Suprapubic skin (tissue), 4 donors: ENCODE data around the gene DAB2. TPM values are rescaled to one million over a fixed set of nuclear protein-coding genes. Genes with fewer than 3 reads are reported as not detected.
A peak's percentile ranks its signal among the peaks of the same experiment; 100 is the strongest.

Experiments
- DNase-seq, 2 donors: peaks; one replicate each; pipeline ENCODE4 v3.0.0-alpha.2; 2019; ENCODE audit warnings: low spot score in 2 of 2
- H3K27ac ChIP-seq: fragments of 200-600 bp; sonication (generic); one replicate; pipeline ENCODE4 v1.5.1; 2019
- H3K27me3 ChIP-seq: fragments of 200-600 bp; sonication (generic); one replicate; pipeline ENCODE4 v1.5.1; 2019
- H3K36me3 ChIP-seq: fragments of 200-600 bp; sonication (generic); one replicate; pipeline ENCODE4 v1.5.1; 2019
- H3K4me1 ChIP-seq: fragments of 200-600 bp; sonication (generic); one replicate; pipeline ENCODE4 v1.5.1; 2019
- H3K4me3 ChIP-seq: fragments of 200-600 bp; sonication (generic); one replicate; pipeline ENCODE4 v1.5.1; 2019; ENCODE audit warnings: mild to moderate bottlenecking
- H3K9me3 ChIP-seq: fragments of 200-600 bp; sonication (generic); one replicate; pipeline ENCODE4 v1.5.1; 2019
- CTCF ChIP-seq, 2 donors: fragments of 200-600 bp in 1 of 2; fragments of 450-650 bp in 1 of 2; sonication (generic) in 1 of 2; IDR thresholded peaks; one replicate each; pipeline ENCODE4 v1.5.1; 2016 to 2019; ENCODE audit warnings: antibody characterized with exemption in 2 of 2, mild to moderate bottlenecking in 1 of 2, moderate library complexity in 1 of 2
- EP300 ChIP-seq: sonication (generic); formaldehyde crosslinking; IDR thresholded peaks from one replicate; pipeline ENCODE4 v1.6.1; 2017; ENCODE audit warnings: antibody characterized with exemption
- POLR2A ChIP-seq, 2 donors: fragments of 450-650 bp; IDR thresholded peaks; one replicate each; pipeline ENCODE4 v1.6.1; 2017; ENCODE audit warnings: antibody characterized with exemption in 2 of 2, mild to moderate bottlenecking in 2 of 2, moderate library complexity in 2 of 2
- POLR2AphosphoS5 ChIP-seq, 3 donors: sonication (generic); formaldehyde crosslinking; IDR thresholded peaks; one replicate each; pipeline ENCODE4 v1.6.1; 2017; ENCODE audit warnings: antibody characterized with exemption in 3 of 3
- WGBS: methylation state at CpG from one replicate; pipeline ENCODE4 v1.1.5; 2018; 5-methylcytosine and 5-hydroxymethylcytosine counted together
- total RNA-seq, 4 donors: library from RNA; depleted of rRNA; stranded (reverse); fragments of >200 nt; gene quantifications; one replicate each; pipeline ENCODE4 v1.1.0, GENCODE V29; 2016

The DAB2 gene
- total RNA-seq, 4 donors from 2014 or later = 7.1 to 30.6 (median 11.7) TPM

- Histone ChIP-seq H3K4me1 (peaks cover 12% of the 10 kb centered on the region), H3K27me3 (no peaks in the 10 kb centered on the region), H3K9me3 (no peaks in the 10 kb centered on the region), H3K27ac (no peak overlapping the region), H3K4me3 (no peak overlapping the region), H3K36me3 (peaks cover 19% of the 10 kb centered on the region)
- TF ChIP-seq CTCF (IDR thresholded peaks at IDR 0.05) (no peak), POLR2AphosphoS5 (IDR thresholded peaks at IDR 0.05) (no peak), POLR2A (IDR thresholded peaks at IDR 0.05) (no peak), EP300 (no peak)
- 78% methylated on average over 2 of the region's 2 CpGs for WGBS
- DNase-seq = no peak
Measured at GRCh38 chr5:39373791-39374190, 51.0 kb downstream of the DAB2 start.

GRCh38 chr5:39371367-39371635 lies 53.5 kb downstream of the DAB2 start:
- 78% methylated on average over 3 of the region's 3 CpGs for whole genome bisulfite sequencing
- peaks cover 10% of the 10 kb centered on the region for H3K36me3 ChIP-seq
- TF ChIP-seq CTCF (IDR thresholded peaks at IDR 0.05) (no peak), POLR2AphosphoS5 (IDR thresholded peaks at IDR 0.05) (no peak), EP300 (no peak), POLR2A (IDR thresholded peaks at IDR 0.05) (no peak)
- no peak overlapping the region for H3K4me3 ChIP-seq
- DNase-seq = no peak
- peaks cover 12% of the 10 kb centered on the region for H3K4me1 ChIP-seq
- H3K27ac ChIP-seq = no peak overlapping the region
- H3K9me3 ChIP-seq = no peaks in the 10 kb centered on the region
- H3K27me3 ChIP-seq = no peaks in the 10 kb centered on the region

- TF ChIP-seq POLR2AphosphoS5 (IDR thresholded peaks at IDR 0.05) (peak in 1 of 3 donors; percentile 30), POLR2A (IDR thresholded peaks at IDR 0.05) (no peak), CTCF (IDR thresholded peaks at IDR 0.05) (no peak)
- Histone ChIP-seq H3K36me3 (peaks cover 9% of the 10 kb centered on the region), H3K27me3 (no peaks in the 10 kb centered on the region), H3K27ac (no peak overlapping the region), H3K9me3 (no peaks in the 10 kb centered on the region), H3K4me3 (no peak overlapping the region), H3K4me1 (peaks cover 12% of the 10 kb centered on the region)
- DNase-seq = no peak
- WGBS = 44% methylated on average over 10 of the region's 10 CpGs
Measured at GRCh38 chr5:39370555-39371366, 54.0 kb downstream of the DAB2 start.

- no peak for DNase-seq
- Histone ChIP-seq H3K36me3 (peaks cover 9% of the 10 kb centered on the region), H3K9me3 (no peaks in the 10 kb centered on the region), H3K27ac (no peak overlapping the region), H3K4me1 (peaks cover 12% of the 10 kb centered on the region), H3K27me3 (no peaks in the 10 kb centered on the region), H3K4me3 (no peak overlapping the region)
- 60% methylated on average over 5 of the region's 5 CpGs for WGBS
- TF ChIP-seq POLR2A (IDR thresholded peaks at IDR 0.05) = no peak
- no peak for TF ChIP-seq CTCF (IDR thresholded peaks at IDR 0.05)
- TF ChIP-seq EP300 = no peak
- no peak for TF ChIP-seq POLR2AphosphoS5 (IDR thresholded peaks at IDR 0.05)
Measured at GRCh38 chr5:39369123-39369815, 55.5 kb downstream of the DAB2 start.

GRCh38 chr5:39368116-39368515 lies 56.7 kb downstream of the DAB2 start:
- TF ChIP-seq POLR2AphosphoS5 (IDR thresholded peaks at IDR 0.05) (no peak), EP300 (no peak), CTCF (IDR thresholded peaks at IDR 0.05) (no peak), POLR2A (IDR thresholded peaks at IDR 0.05) (no peak)
- H3K27ac ChIP-seq = no peak overlapping the region
- WGBS = 54% methylated on average over 4 of the region's 4 CpGs
- peaks cover 12% of the 10 kb centered on the region for H3K4me1 ChIP-seq
- no peak for DNase-seq
- H3K27me3 ChIP-seq = no peaks in the 10 kb centered on the region
- no peak overlapping the region for H3K4me3 ChIP-seq
- H3K36me3 ChIP-seq = peaks cover 9% of the 10 kb centered on the region
- H3K9me3 ChIP-seq = no peaks in the 10 kb centered on the region
